ENCODE data around the gene PRSS2.
"Not testable (repeated sequence)": the region's sequence is repeated elsewhere in the genome, so short reads cannot be mapped to it uniquely, and the experiment has no call there.

DNA sequence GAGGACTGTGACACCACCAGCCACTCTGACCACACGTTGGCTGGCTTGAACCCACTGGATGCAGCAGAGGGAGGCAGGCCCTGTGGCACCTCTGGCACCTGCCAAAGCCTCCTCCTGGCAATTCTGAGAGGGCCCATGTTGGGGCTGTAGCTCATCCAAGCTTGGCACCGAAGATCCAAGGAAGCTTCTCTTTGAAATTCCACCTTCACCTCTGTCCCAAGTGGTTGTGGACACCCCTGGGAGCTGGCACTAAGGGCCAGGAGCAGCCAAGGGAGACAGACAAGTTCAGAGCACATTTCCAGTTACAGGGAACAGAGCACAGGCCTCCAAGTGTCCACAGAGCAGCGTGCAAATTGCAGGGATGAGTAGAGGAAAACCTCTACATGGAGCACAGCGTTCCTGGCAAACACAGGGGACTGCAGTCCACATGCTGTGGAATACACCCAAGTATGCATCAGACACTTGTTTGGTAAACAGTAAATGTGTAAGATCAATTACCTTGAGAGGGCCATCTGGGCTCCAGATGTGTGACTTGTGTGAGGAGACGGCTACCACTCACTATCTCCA, 16.8 kb upstream of the PRSS2 start:
- not testable (repeated sequence) for TF ChIP-seq POLR2A (IDR thresholded peaks at IDR 0.05; ENCODE audit: low read length); GATA1 (IDR thresholded peaks at IDR 0.05; ENCODE audit: low read depth, low read length)

Data from erythroblast (primary cell).